Measurements from ENCODE around the gene GSTO2.

The GSTO2 gene

GRCh38 chr10:104277785-104278184, 8.8 kb downstream of the GSTO2 start:
- Histone ChIP-seq H3K27me3 (replicated peaks) (no peaks in the 10 kb centered on the region), H3K36me3 (replicated peaks) (no peaks in the 10 kb centered on the region), H3K27ac (no peak overlapping the region), H3K4me3 (ENCODE audit: low read depth, low read length) (no peak overlapping the region)
- TF ChIP-seq, protein P1, sequence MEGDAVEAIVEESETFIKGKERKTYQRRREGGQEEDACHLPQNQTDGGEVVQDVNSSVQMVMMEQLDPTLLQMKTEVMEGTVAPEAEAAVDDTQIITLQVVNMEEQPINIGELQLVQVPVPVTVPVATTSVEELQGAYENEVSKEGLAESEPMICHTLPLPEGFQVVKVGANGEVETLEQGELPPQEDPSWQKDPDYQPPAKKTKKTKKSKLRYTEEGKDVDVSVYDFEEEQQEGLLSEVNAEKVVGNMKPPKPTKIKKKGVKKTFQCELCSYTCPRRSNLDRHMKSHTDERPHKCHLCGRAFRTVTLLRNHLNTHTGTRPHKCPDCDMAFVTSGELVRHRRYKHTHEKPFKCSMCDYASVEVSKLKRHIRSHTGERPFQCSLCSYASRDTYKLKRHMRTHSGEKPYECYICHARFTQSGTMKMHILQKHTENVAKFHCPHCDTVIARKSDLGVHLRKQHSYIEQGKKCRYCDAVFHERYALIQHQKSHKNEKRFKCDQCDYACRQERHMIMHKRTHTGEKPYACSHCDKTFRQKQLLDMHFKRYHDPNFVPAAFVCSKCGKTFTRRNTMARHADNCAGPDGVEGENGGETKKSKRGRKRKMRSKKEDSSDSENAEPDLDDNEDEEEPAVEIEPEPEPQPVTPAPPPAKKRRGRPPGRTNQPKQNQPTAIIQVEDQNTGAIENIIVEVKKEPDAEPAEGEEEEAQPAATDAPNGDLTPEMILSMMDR (IDR thresholded peaks at IDR 0.05; ENCODE audit: low read depth, low read length, missing control alignments): no peak
- DNase-seq: no peak
- in situ Hi-C loops (cut with HindIII; ENCODE audit: low pct_ligation_motif_present, low sequenced_read_pairs): no loop called here

GRCh38 chr10:104279550-104280259, 10.7 kb downstream of the GSTO2 start:
- TF ChIP-seq, protein P1 (IDR thresholded peaks at IDR 0.05; ENCODE audit: low read depth, low read length, missing control alignments): no peak
- no peak overlapping the region for H3K4me3 ChIP-seq (ENCODE audit: low read depth, low read length)
- no peaks in the 10 kb centered on the region for H3K36me3 ChIP-seq (replicated peaks)
- no peak for DNase-seq
- in situ Hi-C loops (cut with HindIII; ENCODE audit: low pct_ligation_motif_present, low sequenced_read_pairs): no loop called here
- H3K27ac ChIP-seq: no peak overlapping the region
- no peaks in the 10 kb centered on the region for H3K27me3 ChIP-seq (replicated peaks)

DNA sequence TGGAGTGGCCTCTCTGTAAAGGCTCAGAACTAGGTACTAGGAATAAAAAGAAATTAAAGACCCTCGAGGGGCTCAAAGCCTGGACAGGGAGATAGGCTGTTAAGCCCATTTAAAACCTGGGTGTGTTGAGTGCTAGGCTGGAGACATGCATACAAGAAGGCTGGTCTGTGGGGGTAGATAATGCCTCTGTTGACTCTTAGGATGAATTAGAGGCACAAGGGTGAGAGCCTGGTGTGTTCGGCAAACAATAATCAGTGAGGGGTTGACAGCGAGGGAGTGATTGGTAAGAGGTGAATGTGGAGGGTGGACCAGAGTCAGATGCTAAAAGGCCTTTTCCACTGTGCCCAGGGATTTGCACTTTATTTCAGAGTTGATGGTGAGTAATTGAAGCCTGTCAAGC, 12.7 kb downstream of the GSTO2 start:
- in situ Hi-C loops (cut with HindIII; ENCODE audit: low pct_ligation_motif_present, low sequenced_read_pairs): no loop called here
- Histone ChIP-seq H3K27me3 (replicated peaks) (no peaks in the 10 kb centered on the region), H3K36me3 (replicated peaks) (no peaks in the 10 kb centered on the region), H3K4me3 (ENCODE audit: low read depth, low read length) (no peak overlapping the region), H3K27ac (no peak overlapping the region)
- DNase-seq: no peak
- TF ChIP-seq, protein P1 (IDR thresholded peaks at IDR 0.05; ENCODE audit: low read depth, low read length, missing control alignments): no peak

DNA sequence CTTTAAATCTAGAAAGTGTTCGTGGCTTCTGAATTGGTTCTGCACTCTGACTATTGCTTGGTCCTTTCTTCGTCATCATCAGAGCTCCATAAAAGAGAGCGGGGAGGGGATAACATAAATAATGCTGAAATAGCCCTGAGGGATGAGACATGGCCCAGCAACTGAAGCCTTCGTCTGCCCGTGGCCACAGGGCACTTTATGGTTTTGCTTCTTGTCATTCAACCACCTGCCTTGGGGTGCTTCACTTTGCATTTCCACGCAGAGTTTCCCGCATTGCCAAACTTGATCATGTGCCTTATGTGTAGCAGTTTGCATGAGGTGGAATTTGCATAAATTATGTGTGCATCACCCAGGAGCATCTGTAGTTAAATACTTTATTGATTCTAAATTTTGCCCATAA, 15.9 kb downstream of the GSTO2 start:
- in situ Hi-C loops (cut with HindIII; ENCODE audit: low pct_ligation_motif_present, low sequenced_read_pairs): no loop called here
- TF ChIP-seq, protein P1 (IDR thresholded peaks at IDR 0.05; ENCODE audit: low read depth, low read length, missing control alignments): no peak
- no peak for DNase-seq
- Histone ChIP-seq H3K27ac (no peak overlapping the region), H3K4me3 (ENCODE audit: low read depth, low read length) (no peak overlapping the region), H3K36me3 (replicated peaks) (no peaks in the 10 kb centered on the region), H3K27me3 (replicated peaks) (no peaks in the 10 kb centered on the region)

DNA sequence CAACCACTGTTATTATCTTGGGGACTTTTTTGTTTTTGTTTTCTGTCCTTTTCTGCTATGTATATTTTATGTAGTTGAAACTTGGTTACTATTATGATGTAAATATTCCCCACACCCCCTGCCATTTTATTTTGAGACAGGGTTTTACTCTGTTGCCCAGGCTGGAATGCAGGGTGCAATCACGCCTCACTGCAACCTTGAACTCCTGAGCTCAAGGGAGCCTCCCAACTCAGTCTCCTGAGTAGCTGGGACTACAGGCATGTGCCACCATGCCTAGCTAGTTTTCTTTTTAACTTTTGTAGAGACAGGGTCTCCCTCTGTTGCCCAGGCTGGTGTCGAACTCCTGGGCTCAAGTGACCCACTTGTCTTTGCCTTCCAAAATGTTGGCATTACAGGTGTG, 18.0 kb downstream of the GSTO2 start:
- TF ChIP-seq, protein P1 (IDR thresholded peaks at IDR 0.05; ENCODE audit: low read depth, low read length, missing control alignments): no peak
- no peak for DNase-seq
- in situ Hi-C loops (cut with HindIII; ENCODE audit: low pct_ligation_motif_present, low sequenced_read_pairs): no loop called here
- Histone ChIP-seq H3K27ac (no peak overlapping the region), H3K36me3 (replicated peaks) (no peaks in the 10 kb centered on the region), H3K4me3 (ENCODE audit: low read depth, low read length) (no peak overlapping the region), H3K27me3 (replicated peaks) (no peaks in the 10 kb centered on the region)

- in situ Hi-C loops (cut with HindIII; ENCODE audit: low pct_ligation_motif_present, low sequenced_read_pairs): no loop called here
- H3K36me3 ChIP-seq (replicated peaks): no peaks in the 10 kb centered on the region
- no peaks in the 10 kb centered on the region for H3K27me3 ChIP-seq (replicated peaks)
- H3K27ac ChIP-seq: no peak overlapping the region
- no peak for DNase-seq
- TF ChIP-seq, protein P1 (IDR thresholded peaks at IDR 0.05; ENCODE audit: low read depth, low read length, missing control alignments): no peak
- H3K4me3 ChIP-seq (ENCODE audit: low read depth, low read length): no peak overlapping the region
Observed at GRCh38 chr10:104288355-104288754, 19.4 kb downstream of the GSTO2 start.
